Activated T-helper 2 cell treated with anti-CD3 and anti-CD28 coated beads, Interferon-gamma antibody, Interleukin-2, Interleukin-4, amounts not matched to agents 10 μg/mL and 5 μg/mL and 100 μg/mL, durations not matched to agents 14 hours and 24 hours and 36 hours (primary cell): ENCODE data around the gene C5orf24. TPM values are rescaled to one million over a fixed set of nuclear protein-coding genes. Genes with fewer than 3 reads are reported as not detected.
"Not testable (repeated sequence)": the region's sequence is repeated elsewhere in the genome, so short reads cannot be mapped to it uniquely, and the experiment has no call there.

ENCODE experiments used
- DNase-seq: peaks from one replicate; pipeline ENCODE4 v3.0.0; 2021; ENCODE audit warnings: low spot score
- H3K27ac Mint-ChIP-seq: one replicate; pipeline ENCODE4 v1.8.0; 2021; ENCODE audit warnings: mixed read lengths
- H3K27me3 Mint-ChIP-seq: one replicate; pipeline ENCODE4 v1.8.0; 2021; ENCODE audit warnings: low read depth, mixed read lengths
- H3K36me3 Mint-ChIP-seq: one replicate; pipeline ENCODE4 v1.8.0; 2021; ENCODE audit warnings: low read depth, mixed read lengths
- H3K4me1 Mint-ChIP-seq: one replicate; pipeline ENCODE4 v1.8.0; 2021; ENCODE audit warnings: low read depth, mixed read lengths
- H3K4me3 Mint-ChIP-seq: one replicate; pipeline ENCODE4 v1.8.0; 2021; ENCODE audit warnings: low read depth, mild to moderate bottlenecking, moderate library complexity, mixed read lengths
- H3K9me3 Mint-ChIP-seq: one replicate; pipeline ENCODE4 v1.8.0; 2021; ENCODE audit warnings: mixed read lengths
- intact Hi-C: fragments of 100-400 bp; cut with micrococcal nuclease; formaldehyde crosslinking; loops from one replicate; pipeline ENCODE4 v1.15.1; 2023
- total RNA-seq: library from RNA; stranded (reverse); gene quantifications from 2 replicates; pipeline ENCODE4 v1.2.3, GENCODE V29; 2022

C5orf24 gene
- total RNA-seq, 1 donor from 2014 or later: 40.5 TPM

DNA sequence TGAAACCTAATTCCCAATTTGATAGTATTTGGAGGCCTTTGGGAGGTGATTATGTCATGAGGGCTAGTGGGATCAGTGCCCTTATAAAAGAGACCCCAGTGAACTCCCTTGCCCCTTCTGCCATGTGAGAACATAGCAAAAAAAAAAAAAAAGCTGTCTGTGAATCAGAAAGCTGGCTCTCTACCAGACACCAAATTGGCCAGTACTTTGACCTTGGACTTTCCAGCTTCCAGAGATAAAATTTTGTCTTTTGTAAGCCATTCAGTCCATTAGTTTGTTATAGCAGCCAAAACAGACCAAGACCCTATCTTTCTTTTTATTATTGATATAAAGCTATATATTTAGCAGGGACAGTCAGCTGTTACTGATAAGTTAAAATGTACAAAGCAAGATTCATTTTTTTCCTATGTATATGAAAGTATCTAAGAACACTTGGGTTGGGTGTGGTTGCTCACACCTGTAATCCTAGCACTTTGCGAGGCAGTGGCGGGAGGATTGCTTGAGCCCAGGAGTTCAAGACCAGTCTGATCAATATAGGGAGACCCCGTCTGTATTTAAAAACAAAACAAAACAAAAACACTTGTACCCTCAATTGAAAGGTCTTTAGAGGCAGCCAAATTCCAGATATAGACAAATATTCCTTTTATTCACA is 8.1 kb upstream of the C5orf24 start:
- intact Hi-C loops: no loop called here
- peaks cover 39% of the 10 kb centered on the region for H3K36me3 Mint-ChIP-seq
- H3K27ac Mint-ChIP-seq: no peak overlapping the region
- no peaks in the 10 kb centered on the region for H3K4me1 Mint-ChIP-seq
- no peaks in the 10 kb centered on the region for H3K27me3 Mint-ChIP-seq
- H3K4me3 Mint-ChIP-seq: no peak overlapping the region
- no peak for DNase-seq
- no peaks in the 10 kb centered on the region for H3K9me3 Mint-ChIP-seq

DNA sequence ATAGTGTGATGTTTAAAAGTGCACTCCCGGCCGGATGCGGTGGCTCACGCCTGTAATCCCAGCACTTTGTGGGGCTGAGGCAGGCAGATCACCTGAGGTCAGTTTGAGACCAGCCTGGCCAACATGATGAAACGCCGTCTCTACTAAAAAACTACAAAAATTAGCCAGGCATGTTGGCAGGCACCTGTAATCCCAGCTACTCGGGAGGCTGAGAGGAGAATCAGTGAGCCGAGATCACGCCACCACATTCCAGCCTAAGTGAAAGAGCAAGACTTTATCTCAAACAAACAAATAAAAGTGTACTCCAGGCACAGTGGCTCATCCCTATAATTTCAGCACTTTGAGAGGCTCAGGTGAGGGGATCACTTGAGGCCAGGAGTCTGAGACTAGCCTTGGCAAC is 7.4 kb upstream of the C5orf24 start:
- DNase-seq, H3K27me3 Mint-ChIP-seq, H3K4me1 Mint-ChIP-seq, H3K9me3 Mint-ChIP-seq, intact Hi-C loops, H3K27ac Mint-ChIP-seq, H3K4me3 Mint-ChIP-seq: not testable (repeated sequence)
- H3K36me3 Mint-ChIP-seq: peaks cover 39% of the 10 kb centered on the region

DNA sequence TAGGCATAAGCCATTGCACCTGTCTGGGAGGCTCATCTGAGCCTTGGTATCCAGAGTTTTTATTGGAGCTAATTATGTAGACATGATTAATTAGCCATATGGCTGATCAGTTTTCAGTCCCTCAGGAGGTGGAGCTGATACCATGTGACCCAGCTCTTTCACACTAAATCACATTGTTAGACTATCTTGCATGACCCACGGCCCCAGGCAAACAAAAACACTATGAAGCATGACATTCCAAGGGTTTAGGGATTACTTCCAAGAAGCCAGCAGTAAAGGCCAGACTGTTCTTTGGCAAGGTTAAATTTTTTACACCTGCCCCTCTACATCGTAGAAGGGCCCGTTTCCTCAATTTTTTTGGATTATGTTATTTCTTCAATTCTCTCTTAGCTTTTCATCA is 5.0 kb upstream of the C5orf24 start:
- DNase-seq: no peak
- intact Hi-C loops: no loop called here
- Mint-ChIP-seq H3K27ac (no peak overlapping the region), H3K9me3 (no peaks in the 10 kb centered on the region), H3K36me3 (peaks cover 28% of the 10 kb centered on the region), H3K4me1 (peaks cover 8% of the 10 kb centered on the region), H3K4me3 (no peak overlapping the region), H3K27me3 (no peaks in the 10 kb centered on the region)

DNA sequence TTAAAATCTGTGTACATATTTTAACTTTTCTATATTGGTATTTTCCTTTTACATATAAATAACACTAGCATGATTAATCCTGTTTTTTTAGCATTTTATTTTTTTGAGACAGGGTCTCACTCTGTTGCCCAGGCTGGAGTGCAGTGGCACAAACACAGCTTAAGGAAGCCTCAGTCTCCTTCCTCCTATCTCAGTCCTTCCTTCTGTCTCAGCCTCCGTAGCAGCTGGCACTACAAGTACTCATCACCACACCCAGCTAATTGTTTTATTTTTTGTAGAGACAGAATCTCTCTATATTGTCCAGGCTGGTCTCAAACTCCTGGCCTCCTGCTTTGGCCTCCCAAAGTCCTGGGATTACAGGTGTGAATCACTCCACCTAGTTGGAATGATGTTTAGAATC is 1.5 kb upstream of the C5orf24 start:
- Mint-ChIP-seq H3K36me3 (peaks cover 35% of the 10 kb centered on the region), H3K27ac (peak overlapping the region; percentile 42), H3K27me3 (no peaks in the 10 kb centered on the region), H3K4me3 (no peak overlapping the region), H3K4me1 (peaks cover 16% of the 10 kb centered on the region), H3K9me3 (no peaks in the 10 kb centered on the region)
- no peak for DNase-seq
- intact Hi-C loops: no loop called here

DNA sequence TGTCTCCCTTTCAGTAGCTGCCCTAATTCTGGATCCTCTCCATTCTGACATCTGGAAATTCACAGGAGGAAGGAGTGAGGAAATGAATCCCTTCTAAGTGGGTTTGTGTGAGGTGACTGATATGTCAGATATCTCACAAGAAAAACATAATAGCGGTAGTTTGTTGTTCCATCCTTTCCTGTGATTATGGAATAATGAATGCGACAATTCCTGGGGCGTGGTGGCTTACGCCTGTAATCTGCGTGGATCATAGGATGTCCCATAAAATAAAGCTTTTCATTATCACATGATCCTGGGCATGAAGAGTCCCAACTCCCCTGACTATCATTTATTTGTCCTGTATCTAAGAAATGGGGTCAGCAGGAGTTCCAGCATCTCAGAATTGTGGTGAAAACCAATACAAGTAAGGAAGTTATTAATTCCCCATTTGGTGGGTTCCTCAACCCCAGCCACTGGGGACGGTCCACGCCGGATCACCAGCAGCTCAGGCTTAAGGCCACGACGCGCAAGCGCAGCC is 375 bp upstream of the C5orf24 start:
- Mint-ChIP-seq H3K9me3 (no peaks in the 10 kb centered on the region), H3K27me3 (no peaks in the 10 kb centered on the region), H3K36me3 (peaks cover 35% of the 10 kb centered on the region), H3K4me3 (peak overlapping the region; percentile 94), H3K27ac (peak overlapping the region; percentile 97), H3K4me1 (peaks cover 18% of the 10 kb centered on the region)
- intact Hi-C loops: loop anchor here (1.0 kb wide), 1 partner anchor 107 kb away; the partner anchor contains the start of gene CAMLG
- DNase-seq: no peak

DNA sequence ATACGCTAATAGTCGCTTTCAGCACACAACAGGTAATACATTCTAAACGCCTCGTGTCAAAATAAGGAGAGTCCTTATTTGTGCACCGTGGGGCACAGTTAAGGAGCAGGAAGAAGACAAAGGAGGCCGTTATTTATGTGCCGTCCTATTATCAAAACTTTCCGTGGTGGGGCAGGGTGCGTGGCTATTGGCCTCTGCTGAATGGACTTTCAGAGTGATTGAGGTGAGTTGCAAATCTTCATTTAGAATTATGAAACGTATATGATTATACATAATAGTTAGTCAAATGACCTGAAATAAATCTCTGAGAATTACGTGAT is 833 bp downstream of the C5orf24 start:
- no peaks in the 10 kb centered on the region for H3K9me3 Mint-ChIP-seq
- H3K36me3 Mint-ChIP-seq: peaks cover 39% of the 10 kb centered on the region
- no peak for DNase-seq
- H3K4me1 Mint-ChIP-seq: peaks cover 28% of the 10 kb centered on the region
- intact Hi-C loops: loop anchor here (1.0 kb wide), 2 partner anchors 28 to 59 kb away; partner anchors contain the start of genes PCBD2 and TXNDC15
- no peaks in the 10 kb centered on the region for H3K27me3 Mint-ChIP-seq
- peak overlapping the region; percentile 97 for H3K27ac Mint-ChIP-seq
- H3K4me3 Mint-ChIP-seq: peak overlapping the region; percentile 94

DNA sequence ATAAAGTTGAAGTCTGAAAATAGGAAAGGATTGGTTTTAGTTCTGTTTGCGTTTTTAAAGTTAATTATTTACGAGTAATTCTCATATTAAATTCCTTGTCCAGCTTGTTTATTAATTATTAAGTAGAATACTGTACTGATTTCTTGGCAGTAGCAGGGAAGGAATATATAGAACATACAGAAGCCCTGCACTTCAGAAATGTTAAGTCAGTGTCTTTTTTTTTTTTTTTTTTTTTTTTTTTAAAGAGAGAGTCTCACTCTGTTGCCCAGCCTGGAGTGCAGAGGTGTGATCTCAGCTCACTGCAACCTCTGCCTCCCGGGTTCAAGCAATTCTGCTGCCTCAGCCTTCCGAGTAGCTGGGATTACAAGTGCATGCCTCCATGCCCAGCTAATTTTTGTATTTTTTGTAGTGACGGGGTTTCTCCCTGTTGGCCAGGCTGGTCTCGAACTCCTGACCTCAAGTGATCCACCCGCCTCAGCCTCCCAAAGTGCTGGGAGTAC is 3.7 kb downstream of the C5orf24 start:
- H3K4me3 Mint-ChIP-seq, DNase-seq, H3K9me3 Mint-ChIP-seq, H3K27ac Mint-ChIP-seq, intact Hi-C loops, H3K27me3 Mint-ChIP-seq: not testable (repeated sequence)
- Mint-ChIP-seq H3K36me3 (peaks cover 55% of the 10 kb centered on the region), H3K4me1 (peaks cover 31% of the 10 kb centered on the region)

DNA sequence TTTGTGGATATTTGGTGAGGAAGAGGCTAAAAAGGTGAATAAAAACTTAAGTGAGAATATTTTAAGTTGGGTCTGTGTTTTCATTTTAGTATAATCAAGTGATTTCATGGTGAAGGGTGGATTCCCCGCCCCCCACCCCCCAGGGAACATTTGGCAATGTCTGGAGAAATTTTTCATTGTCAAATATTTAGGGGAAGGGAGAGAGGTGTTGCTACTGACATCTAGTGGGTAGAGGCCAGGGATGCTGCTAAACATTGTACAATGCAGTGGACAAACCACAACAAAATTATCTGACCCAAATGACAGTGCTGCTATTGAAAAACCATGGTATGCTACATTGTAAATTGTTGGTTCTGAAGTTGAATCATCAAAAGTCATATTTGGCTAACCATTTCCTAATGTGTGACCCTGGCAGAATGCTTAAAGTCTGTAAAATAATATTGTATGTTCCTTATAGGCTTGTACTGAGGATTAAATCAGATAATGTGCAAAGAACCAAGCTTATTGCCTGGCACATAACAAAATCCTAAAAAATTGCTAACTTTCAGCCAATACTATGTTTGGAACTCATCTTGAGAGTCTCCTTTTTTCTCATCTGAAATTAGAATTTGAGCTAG is 5.6 kb downstream of the C5orf24 start:
- Mint-ChIP-seq H3K4me1 (peaks cover 25% of the 10 kb centered on the region), H3K36me3 (peaks cover 65% of the 10 kb centered on the region), H3K4me3 (no peak overlapping the region), H3K27ac (no peak overlapping the region), H3K9me3 (no peaks in the 10 kb centered on the region), H3K27me3 (no peaks in the 10 kb centered on the region)
- intact Hi-C loops: no loop called here
- no peak for DNase-seq

DNA sequence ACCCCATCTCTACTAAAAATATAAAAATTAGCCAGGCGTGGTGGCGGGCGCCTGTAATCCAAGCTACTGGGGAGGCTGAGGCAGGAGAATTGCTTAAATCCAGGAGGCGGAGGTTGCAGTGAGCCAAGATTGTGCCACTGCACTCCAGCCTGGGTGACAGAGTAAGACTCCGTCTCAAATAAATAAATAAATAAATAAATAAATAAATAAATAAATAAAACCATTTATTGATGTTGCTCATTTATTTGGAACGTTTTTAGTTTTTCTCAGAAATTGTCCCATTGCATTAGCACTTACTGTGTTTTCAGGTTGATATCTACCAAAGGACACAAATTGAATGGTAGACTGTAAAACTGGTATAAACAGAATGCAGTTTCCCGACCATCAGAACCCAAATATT is 10.7 kb downstream of the C5orf24 start:
- H3K4me1 Mint-ChIP-seq, H3K9me3 Mint-ChIP-seq, H3K4me3 Mint-ChIP-seq, H3K27me3 Mint-ChIP-seq, intact Hi-C loops, H3K27ac Mint-ChIP-seq, DNase-seq: not testable (repeated sequence)
- peaks cover 54% of the 10 kb centered on the region for H3K36me3 Mint-ChIP-seq

DNA sequence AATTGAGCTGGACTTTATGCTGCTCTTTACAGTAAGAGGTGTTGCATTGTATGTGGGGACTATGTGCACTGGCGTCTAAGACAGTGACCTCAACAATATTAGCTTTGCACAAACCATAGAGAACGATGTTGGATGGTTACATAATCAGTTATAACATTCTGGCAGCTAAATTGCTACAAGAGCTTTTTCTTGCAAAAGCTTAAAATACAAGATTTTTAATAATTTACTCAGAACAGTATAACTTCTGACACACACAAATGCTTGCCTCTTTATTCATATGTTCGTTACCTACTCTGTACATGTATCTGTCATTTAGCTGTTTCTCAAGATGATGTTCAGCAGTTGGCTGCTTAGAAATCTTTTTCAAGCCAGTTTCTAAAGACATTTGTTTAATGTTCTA is 11.6 kb downstream of the C5orf24 start:
- no peaks in the 10 kb centered on the region for H3K9me3 Mint-ChIP-seq
- no peaks in the 10 kb centered on the region for H3K27me3 Mint-ChIP-seq
- DNase-seq: no peak
- intact Hi-C loops: no loop called here
- H3K36me3 Mint-ChIP-seq: peaks cover 46% of the 10 kb centered on the region
- H3K4me3 Mint-ChIP-seq: no peak overlapping the region
- H3K4me1 Mint-ChIP-seq: peaks cover 6% of the 10 kb centered on the region
- H3K27ac Mint-ChIP-seq: no peak overlapping the region

DNA sequence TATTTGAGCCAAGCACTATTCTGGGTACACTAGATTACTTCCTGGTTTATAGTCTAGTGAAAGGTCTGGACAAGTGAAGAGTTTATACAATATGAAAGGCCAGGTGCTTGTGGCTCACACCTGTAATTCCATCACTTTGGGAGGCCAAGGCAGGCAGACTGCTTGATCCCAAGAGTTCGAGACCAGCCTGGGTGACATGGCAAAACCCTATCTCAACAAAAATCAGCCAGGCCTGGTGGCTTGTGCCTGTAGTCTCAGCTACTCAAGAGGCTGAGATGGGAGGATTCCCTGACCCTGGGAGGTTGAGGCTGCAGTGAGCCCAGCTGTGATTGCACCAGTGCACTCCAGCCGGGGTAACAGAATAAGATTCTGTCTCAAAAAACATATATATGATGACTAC is 18.9 kb downstream of the C5orf24 start:
- no peaks in the 10 kb centered on the region for H3K4me1 Mint-ChIP-seq
- H3K9me3 Mint-ChIP-seq: no peaks in the 10 kb centered on the region
- no peak overlapping the region for H3K4me3 Mint-ChIP-seq
- H3K36me3 Mint-ChIP-seq: peaks cover 16% of the 10 kb centered on the region
- DNase-seq: no peak
- intact Hi-C loops: no loop called here
- H3K27me3 Mint-ChIP-seq: no peaks in the 10 kb centered on the region
- no peak overlapping the region for H3K27ac Mint-ChIP-seq

DNA sequence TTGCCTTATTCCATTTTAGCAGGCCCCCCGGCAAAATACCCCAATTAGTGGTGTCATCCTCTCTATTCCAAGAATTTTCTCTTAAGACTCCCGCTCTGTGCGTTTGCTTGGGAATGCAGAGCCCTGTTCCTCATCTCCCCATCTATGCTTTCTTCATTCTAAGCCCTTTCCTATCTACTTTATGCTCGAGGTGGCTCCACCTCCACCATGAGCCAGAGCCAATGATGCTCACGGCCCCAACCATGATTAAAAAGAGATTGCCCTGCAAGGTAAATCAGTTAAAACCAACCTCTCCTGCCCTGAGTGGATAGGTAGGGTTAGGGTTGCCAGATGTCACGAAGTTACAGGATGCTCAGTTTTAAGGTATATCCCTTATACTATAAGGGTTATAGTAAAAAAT is 27.7 kb downstream of the C5orf24 start:
- intact Hi-C loops: no loop called here

More for the DNA sequence above, 27.7 kb downstream of the C5orf24 start:
- no peak for DNase-seq
- Mint-ChIP-seq H3K27me3 (no peaks in the 10 kb centered on the region), H3K4me1 (peaks cover 23% of the 10 kb centered on the region), H3K4me3 (peak overlapping the region; percentile 95), H3K27ac (peak overlapping the region; percentile 96), H3K9me3 (no peaks in the 10 kb centered on the region), H3K36me3 (peaks cover 24% of the 10 kb centered on the region)
